ENCODE measurements around the gene SOX12. TPM values are rescaled to one million over a fixed set of nuclear protein-coding genes. Genes with fewer than 3 reads are reported as not detected.
"Not testable (repeated sequence)": the region's sequence is repeated elsewhere in the genome, so short reads cannot be mapped to it uniquely, and the experiment has no call there.

The SOX12 gene
- total and polyA plus RNA-seq, 4 experiments from 2014 or later = 0.08 to 5.0 (median 2.7) TPM

GRCh38 chr20:353166-353565 is 27.8 kb downstream of the SOX12 start:
- no peak overlapping the region for H3K4me3 Mint-ChIP-seq
- Histone ChIP-seq H3K27ac (ENCODE audit: low read depth, low read length) (no peak overlapping the region), H3K9me3 (ENCODE audit: control insufficient read depth in 1 of 2, low read length in 2 of 2) (no peaks in the 10 kb centered on the region), H3K36me3 (ENCODE audit: insufficient read depth, low read length) (no peaks in the 10 kb centered on the region), H3K4me1 (ENCODE audit: insufficient read depth, low read length) (peaks cover 6% of the 10 kb centered on the region), H3K27me3 (ENCODE audit: insufficient read depth, low read length) (no peaks in the 10 kb centered on the region), H3K4me3 (ENCODE audit: low read length in 2 of 2) (no peak overlapping the region)
- H3K27ac Mint-ChIP-seq = no peak overlapping the region
- intact Hi-C loops (cut with micrococcal nuclease) = no loop called here
- H3K36me3 Mint-ChIP-seq = peaks cover 0 to 1% of the 10 kb centered on the region in 2 donors
- H3K27me3 Mint-ChIP-seq = no peaks in the 10 kb centered on the region
- ChIA-PET CTCF (ENCODE audit: partially characterized antibody) (interaction anchor here (0.8 to 6.5 kb wide), 11 partner anchors 9 to 294 kb away, joined by 3 to 132 read pairs (median 6); partner anchors contain the start of gene TRIB3), POLR2A (ENCODE audit: partially characterized antibody) (no interaction called here)
- H3K9me3 Mint-ChIP-seq = peaks cover 0 to 3% (median 0%) of the 10 kb centered on the region in 8 donors
- peaks cover 5 to 11% (median 8%) of the 10 kb centered on the region in 4 donors for H3K4me1 Mint-ChIP-seq
- DNase-seq = no peak

DNA sequence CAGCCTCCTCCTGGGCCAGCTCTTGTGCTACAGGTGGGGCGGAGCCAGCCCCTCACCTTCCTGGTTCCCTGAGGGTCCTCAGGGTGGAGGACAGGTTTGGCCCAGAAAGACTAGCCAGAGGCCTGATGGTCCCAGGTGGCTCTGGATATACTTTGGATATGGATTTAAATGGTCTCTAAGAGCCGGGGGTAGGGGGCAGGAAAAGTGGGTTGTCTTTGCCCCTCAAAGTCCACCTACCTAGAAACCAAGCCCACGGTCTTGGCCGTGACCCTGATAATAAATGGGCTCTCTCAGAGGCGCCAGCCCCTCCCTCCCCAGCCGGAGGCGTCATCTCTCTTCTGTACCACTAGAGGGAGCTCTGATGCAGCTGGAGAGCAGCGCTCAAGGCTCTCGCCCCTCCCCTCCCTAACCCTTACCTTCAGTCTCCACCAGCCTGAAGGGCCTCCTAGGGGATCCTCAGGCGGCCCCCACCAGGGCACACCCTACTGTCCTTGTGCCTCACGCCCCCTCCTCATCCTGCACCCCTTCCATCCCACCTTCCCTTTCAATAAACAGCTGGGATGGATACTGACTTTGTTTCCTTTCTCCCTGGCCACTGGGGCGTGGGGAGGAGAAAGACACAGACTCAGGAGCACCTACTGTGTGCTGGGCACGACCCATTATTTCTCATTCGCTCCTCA is 29.1 kb downstream of the SOX12 start:
- Histone ChIP-seq H3K27me3 (ENCODE audit: insufficient read depth, low read length) (no peaks in the 10 kb centered on the region), H3K4me3 (ENCODE audit: low read length in 2 of 2) (no peak overlapping the region), H3K4me1 (ENCODE audit: insufficient read depth, low read length) (no peaks in the 10 kb centered on the region), H3K9me3 (ENCODE audit: control insufficient read depth in 1 of 2, low read length in 2 of 2) (no peaks in the 10 kb centered on the region), H3K36me3 (ENCODE audit: insufficient read depth, low read length) (no peaks in the 10 kb centered on the region), H3K27ac (ENCODE audit: low read depth, low read length) (no peak overlapping the region)
- ChIA-PET POLR2A (ENCODE audit: partially characterized antibody) (interaction anchor here (1.3 to 1.8 kb wide), 3 partner anchors 53 to 130 kb away, joined by 3 to 5 read pairs (median 3); no protein-coding TSS in a partner anchor), CTCF (ENCODE audit: partially characterized antibody) (interaction anchor here (0.8 to 6.5 kb wide), 30 partner anchors 7 to 313 kb away, joined by 3 to 132 read pairs (median 5); partner anchors contain the start of gene TRIB3)
- peaks cover 0 to 3% (median 0%) of the 10 kb centered on the region in 8 donors for H3K9me3 Mint-ChIP-seq
- no peaks in the 10 kb centered on the region for H3K27me3 Mint-ChIP-seq
- peak overlapping the region in 1 of 8 donors; percentile 20 for H3K4me3 Mint-ChIP-seq
- H3K27ac Mint-ChIP-seq = no peak overlapping the region
- intact Hi-C loops (cut with micrococcal nuclease) = loop anchor here (1.0 to 2.0 kb wide), 7 partner anchors 53 to 384 kb away; partner anchors contain the start of gene TBC1D20
- no peaks in the 10 kb centered on the region for H3K36me3 Mint-ChIP-seq
- DNase-seq = peak; percentile 76 to 83 (median 81)
- peaks cover 0 to 7% (median 4%) of the 10 kb centered on the region in 4 donors for H3K4me1 Mint-ChIP-seq

DNA sequence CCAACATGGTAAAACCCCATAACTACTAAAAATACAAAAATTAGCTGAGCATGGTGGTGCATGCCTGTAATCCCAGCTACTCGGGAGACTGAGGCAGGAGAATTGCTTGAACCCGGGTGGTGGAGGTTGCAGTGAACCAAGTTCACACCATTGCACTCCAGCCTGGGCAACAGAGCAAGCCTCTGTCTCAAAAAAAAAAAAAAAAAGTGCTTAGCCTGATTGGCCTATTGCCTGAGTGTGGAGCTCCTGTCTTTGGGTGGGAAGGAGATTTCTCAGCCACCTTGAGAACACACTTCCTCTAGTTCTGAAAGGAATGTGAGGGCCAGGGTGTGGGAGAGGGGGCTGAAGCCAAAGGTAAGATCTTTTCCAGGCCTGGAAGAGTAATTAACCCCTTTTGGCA is 30.8 kb downstream of the SOX12 start:
- H3K36me3 Mint-ChIP-seq; POLR2A ChIA-PET (ENCODE audit: partially characterized antibody); H3K4me1 ChIP-seq (ENCODE audit: insufficient read depth, low read length); H3K27ac ChIP-seq (ENCODE audit: low read depth, low read length); H3K4me1 Mint-ChIP-seq; DNase-seq; H3K9me3 ChIP-seq (ENCODE audit: control insufficient read depth in 1 of 2, low read length in 2 of 2); H3K27me3 ChIP-seq (ENCODE audit: insufficient read depth, low read length); H3K27me3 Mint-ChIP-seq; H3K9me3 Mint-ChIP-seq; H3K27ac Mint-ChIP-seq; intact Hi-C loops (cut with micrococcal nuclease); H3K36me3 ChIP-seq (ENCODE audit: insufficient read depth, low read length); H3K4me3 Mint-ChIP-seq; H3K4me3 ChIP-seq (ENCODE audit: low read length in 2 of 2): not testable (repeated sequence)
- CTCF ChIA-PET (ENCODE audit: partially characterized antibody) = interaction anchor here (0.7 to 6.5 kb wide), 7 partner anchors 18 to 311 kb away, joined by 3 to 132 read pairs (median 5); no protein-coding TSS in a partner anchor

GRCh38 chr20:356745-357144 is 31.4 kb downstream of the SOX12 start:
- intact Hi-C loops (cut with micrococcal nuclease) = no loop called here
- Mint-ChIP-seq H3K4me3 (no peak overlapping the region), H3K27ac (no peak overlapping the region), H3K36me3 (no peaks in the 10 kb centered on the region), H3K27me3 (no peaks in the 10 kb centered on the region), H3K4me1 (peaks cover 0 to 7% (median 4%) of the 10 kb centered on the region in 4 donors), H3K9me3 (peaks cover 0 to 3% (median 0%) of the 10 kb centered on the region in 8 donors)
- no peaks in the 10 kb centered on the region for H3K36me3 ChIP-seq (ENCODE audit: insufficient read depth, low read length)
- POLR2A ChIA-PET (ENCODE audit: partially characterized antibody) = no interaction called here
- no peaks in the 10 kb centered on the region for H3K4me1 ChIP-seq (ENCODE audit: insufficient read depth, low read length)
- H3K4me3 ChIP-seq (ENCODE audit: low read length in 2 of 2) = no peak overlapping the region
- CTCF ChIA-PET (ENCODE audit: partially characterized antibody) = interaction anchor here (1.3 to 6.5 kb wide), 2 partner anchors 50 to 124 kb away, joined by 3 to 132 read pairs; no protein-coding TSS in a partner anchor
- H3K27me3 ChIP-seq (ENCODE audit: insufficient read depth, low read length) = no peaks in the 10 kb centered on the region
- DNase-seq = no peak
- no peak overlapping the region for H3K27ac ChIP-seq (ENCODE audit: low read depth, low read length)
- H3K9me3 ChIP-seq (ENCODE audit: control insufficient read depth in 1 of 2, low read length in 2 of 2) = no peaks in the 10 kb centered on the region

DNA sequence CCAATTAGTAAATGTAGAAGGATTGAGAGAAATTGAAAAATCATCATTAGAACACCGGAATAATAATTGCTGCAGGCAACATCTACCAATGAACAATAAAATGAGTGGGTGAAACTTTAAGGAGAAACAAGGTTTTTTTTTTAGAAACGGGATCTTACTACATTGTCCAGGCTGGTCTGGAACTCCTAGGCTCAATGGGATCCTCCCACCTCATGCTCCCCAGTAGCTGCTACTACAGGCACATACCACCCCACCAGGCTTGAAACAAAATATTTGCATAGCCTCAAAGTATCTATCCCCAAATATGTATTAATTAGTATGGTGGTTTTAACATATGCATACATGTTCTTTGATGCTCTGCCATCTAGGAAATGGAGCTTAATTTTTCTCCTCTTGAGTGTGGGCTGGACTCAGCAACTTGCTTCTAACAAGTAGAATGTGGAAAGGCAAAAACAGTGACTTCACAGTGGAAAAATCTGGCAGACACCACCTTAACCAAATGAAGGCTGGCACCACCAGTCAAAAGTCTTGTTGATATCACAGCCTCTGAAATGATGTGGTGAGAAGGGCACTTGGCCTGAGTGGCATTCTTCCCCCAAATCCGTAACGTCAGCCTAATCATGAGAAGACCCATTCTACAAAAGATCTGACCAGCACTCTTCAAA is 33.7 kb downstream of the SOX12 start:
- ChIA-PET POLR2A (ENCODE audit: partially characterized antibody) (no interaction called here), CTCF (ENCODE audit: partially characterized antibody) (interaction anchor here (0.6 to 1.5 kb wide), 5 partner anchors 9 to 126 kb away, joined by 3 to 5 read pairs (median 4); no protein-coding TSS in a partner anchor)
- Histone ChIP-seq H3K4me3 (ENCODE audit: low read length in 2 of 2) (no peak overlapping the region), H3K4me1 (ENCODE audit: insufficient read depth, low read length) (peaks cover 6% of the 10 kb centered on the region), H3K27ac (ENCODE audit: low read depth, low read length) (no peak overlapping the region), H3K36me3 (ENCODE audit: insufficient read depth, low read length) (no peaks in the 10 kb centered on the region), H3K27me3 (ENCODE audit: insufficient read depth, low read length) (no peaks in the 10 kb centered on the region), H3K9me3 (ENCODE audit: control insufficient read depth in 1 of 2, low read length in 2 of 2) (no peaks in the 10 kb centered on the region)
- Mint-ChIP-seq H3K4me1 (peaks cover 3 to 8% (median 6%) of the 10 kb centered on the region in 4 donors), H3K9me3 (no peaks in the 10 kb centered on the region), H3K4me3 (no peak overlapping the region), H3K36me3 (no peaks in the 10 kb centered on the region), H3K27ac (no peak overlapping the region), H3K27me3 (no peaks in the 10 kb centered on the region)
- DNase-seq = no peak
- intact Hi-C loops (cut with micrococcal nuclease) = no loop called here

DNA sequence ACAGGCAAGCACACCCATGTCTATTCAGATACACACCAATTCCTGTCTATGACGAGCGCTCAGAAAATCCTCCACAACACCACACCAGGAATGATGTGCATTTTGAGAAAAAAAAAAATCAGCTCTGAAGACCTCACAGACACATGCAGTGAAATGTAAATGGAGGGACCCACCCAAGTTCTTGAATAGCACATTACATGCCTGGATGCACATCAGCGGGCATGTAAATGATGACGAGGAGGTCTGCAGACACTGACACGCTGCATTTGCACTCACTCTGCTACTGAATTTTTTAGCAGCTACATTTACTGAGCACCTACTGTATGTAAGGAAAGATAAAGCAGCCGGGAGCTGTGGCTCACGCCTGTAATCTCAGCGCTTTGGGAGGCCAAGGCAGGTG is 36.2 kb downstream of the SOX12 start:
- Histone ChIP-seq H3K27me3 (ENCODE audit: insufficient read depth, low read length) (no peaks in the 10 kb centered on the region), H3K36me3 (ENCODE audit: insufficient read depth, low read length) (no peaks in the 10 kb centered on the region), H3K27ac (ENCODE audit: low read depth, low read length) (no peak overlapping the region), H3K9me3 (ENCODE audit: control insufficient read depth in 1 of 2, low read length in 2 of 2) (no peaks in the 10 kb centered on the region), H3K4me3 (ENCODE audit: low read length in 2 of 2) (no peak overlapping the region), H3K4me1 (ENCODE audit: insufficient read depth, low read length) (peaks cover 19% of the 10 kb centered on the region)
- Mint-ChIP-seq H3K27ac (no peak overlapping the region), H3K36me3 (no peaks in the 10 kb centered on the region), H3K27me3 (no peaks in the 10 kb centered on the region), H3K4me3 (no peak overlapping the region), H3K9me3 (no peaks in the 10 kb centered on the region), H3K4me1 (peaks cover 15 to 28% (median 21%) of the 10 kb centered on the region in 4 donors)
- ChIA-PET POLR2A (ENCODE audit: partially characterized antibody) (interaction anchor here (0.6 kb wide), 1 partner anchor 103 kb away, joined by 4 read pairs; no protein-coding TSS in a partner anchor), CTCF (ENCODE audit: partially characterized antibody) (interaction anchor here (0.7 to 2.3 kb wide), 7 partner anchors 8 to 117 kb away, joined by 3 to 7 read pairs (median 6); partner anchors contain the start of gene TRIB3)
- intact Hi-C loops (cut with micrococcal nuclease) = no loop called here
- no peak for DNase-seq

Measured in CD4-positive, alpha-beta memory T cell (primary cell).